SH-SY5Y (cell line): ENCODE data around the gene KIF19.

Source experiments
- GATA2 ChIP-seq: IDR thresholded peaks from 2 replicates; pipeline ENCODE4 v1.6.1; 2011; ENCODE audit warnings: mild to moderate bottlenecking, low read depth, low read length
- GATA3 ChIP-seq: IDR thresholded peaks from 2 replicates; pipeline ENCODE4 v1.6.1; 2011; ENCODE audit warnings: low read depth, mild to moderate bottlenecking, low read length, moderate library complexity

KIF19 gene

GRCh38 chr17:74297941-74298340 is 28.1 kb upstream of the KIF19 start:
- TF ChIP-seq GATA3 (no peak), GATA2 (no peak)

- TF ChIP-seq GATA2 = no peak
- TF ChIP-seq GATA3 = no peak
Measured at GRCh38 chr17:74298778-74299177, 27.2 kb upstream of the KIF19 start.

GRCh38 chr17:74299226-74300009 is 26.6 kb upstream of the KIF19 start:
- TF ChIP-seq GATA3 = no peak
- no peak for TF ChIP-seq GATA2

- TF ChIP-seq GATA2 (no peak), GATA3 (no peak)
Measured at GRCh38 chr17:74303305-74303704, 22.7 kb upstream of the KIF19 start.

- no peak for TF ChIP-seq GATA3
- no peak for TF ChIP-seq GATA2
Measured at GRCh38 chr17:74304184-74304583, 21.8 kb upstream of the KIF19 start.

GRCh38 chr17:74305865-74306654 is 20.0 kb upstream of the KIF19 start:
- TF ChIP-seq GATA2 (no peak), GATA3 (no peak)

- TF ChIP-seq GATA3 (no peak), GATA2 (no peak)
Measured at GRCh38 chr17:74307984-74308773, 17.8 kb upstream of the KIF19 start.

GRCh38 chr17:74309902-74310301 is 16.1 kb upstream of the KIF19 start:
- TF ChIP-seq GATA3 (no peak), GATA2 (no peak)

GRCh38 chr17:74314877-74315276 is 11.1 kb upstream of the KIF19 start:
- no peak for TF ChIP-seq GATA3
- TF ChIP-seq GATA2 = no peak

- TF ChIP-seq GATA2 (no peak), GATA3 (no peak)
Measured at GRCh38 chr17:74316220-74316619, 9.8 kb upstream of the KIF19 start.

GRCh38 chr17:74317071-74317470 is 9.0 kb upstream of the KIF19 start:
- no peak for TF ChIP-seq GATA2
- TF ChIP-seq GATA3 = no peak

GRCh38 chr17:74318391-74318790 is 7.6 kb upstream of the KIF19 start:
- TF ChIP-seq GATA2 (no peak), GATA3 (no peak)

- no peak for TF ChIP-seq GATA2
Measured at GRCh38 chr17:74324521-74324920, 1.5 kb upstream of the KIF19 start.

GRCh38 chr17:74325376-74325742 is 667 bp upstream of the KIF19 start:
- no peak for TF ChIP-seq GATA2
- TF ChIP-seq GATA3 = no peak

- TF ChIP-seq GATA3 (no peak), GATA2 (no peak)
Measured at GRCh38 chr17:74326506-74326905, 480 bp downstream of the KIF19 start.
